ENCODE measurements around the gene MRPL20. TPM values are rescaled to one million over a fixed set of nuclear protein-coding genes. Genes with fewer than 3 reads are reported as not detected.
"Not testable (repeated sequence)": the region's sequence is repeated elsewhere in the genome, so short reads cannot be mapped to it uniquely, and the experiment has no call there.

MRPL20 gene
- polyA plus RNA-seq, 3 donors: 116 to 128 (median 120) TPM

DNA sequence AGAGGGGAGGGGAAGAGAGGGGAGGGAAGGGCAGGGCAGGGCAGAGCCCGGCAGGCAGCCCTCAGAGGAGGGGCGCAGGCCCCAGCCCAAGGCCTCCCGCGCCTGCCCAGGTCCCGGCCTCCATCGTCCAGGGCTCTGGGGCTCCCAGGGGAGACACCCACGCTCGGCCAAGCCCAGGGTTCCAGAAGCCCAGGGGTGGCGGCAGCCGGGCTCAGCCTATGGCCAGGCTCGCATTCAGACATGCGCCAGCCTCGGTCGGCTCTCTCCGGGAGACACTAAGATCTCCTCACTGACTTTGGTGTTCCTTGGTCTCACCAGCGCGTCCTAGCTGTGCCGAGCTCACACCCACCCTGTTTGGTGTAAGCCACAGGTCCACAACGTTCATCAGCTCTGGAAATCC, 21.1 kb upstream of the MRPL20 start:
- no peak for DNase-seq

DNA sequence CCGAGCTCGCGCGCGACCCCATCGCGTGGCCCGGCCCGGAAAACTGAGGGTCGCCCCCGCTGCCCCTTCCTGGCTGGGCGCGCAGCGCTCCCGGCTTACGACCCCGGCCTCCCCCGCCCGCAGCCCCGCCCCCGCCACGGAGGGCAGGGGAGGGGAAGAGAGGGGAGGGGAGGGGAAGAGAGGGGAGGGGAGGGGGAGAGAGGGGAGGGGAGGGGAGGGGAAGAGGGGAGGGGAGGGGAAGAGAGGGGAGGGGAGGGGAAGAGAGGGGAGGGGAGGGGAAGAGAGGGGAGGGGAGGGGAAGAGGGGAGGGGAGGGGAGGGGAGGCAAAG, 20.7 kb upstream of the MRPL20 start:
- DNase-seq: no peak

DNA sequence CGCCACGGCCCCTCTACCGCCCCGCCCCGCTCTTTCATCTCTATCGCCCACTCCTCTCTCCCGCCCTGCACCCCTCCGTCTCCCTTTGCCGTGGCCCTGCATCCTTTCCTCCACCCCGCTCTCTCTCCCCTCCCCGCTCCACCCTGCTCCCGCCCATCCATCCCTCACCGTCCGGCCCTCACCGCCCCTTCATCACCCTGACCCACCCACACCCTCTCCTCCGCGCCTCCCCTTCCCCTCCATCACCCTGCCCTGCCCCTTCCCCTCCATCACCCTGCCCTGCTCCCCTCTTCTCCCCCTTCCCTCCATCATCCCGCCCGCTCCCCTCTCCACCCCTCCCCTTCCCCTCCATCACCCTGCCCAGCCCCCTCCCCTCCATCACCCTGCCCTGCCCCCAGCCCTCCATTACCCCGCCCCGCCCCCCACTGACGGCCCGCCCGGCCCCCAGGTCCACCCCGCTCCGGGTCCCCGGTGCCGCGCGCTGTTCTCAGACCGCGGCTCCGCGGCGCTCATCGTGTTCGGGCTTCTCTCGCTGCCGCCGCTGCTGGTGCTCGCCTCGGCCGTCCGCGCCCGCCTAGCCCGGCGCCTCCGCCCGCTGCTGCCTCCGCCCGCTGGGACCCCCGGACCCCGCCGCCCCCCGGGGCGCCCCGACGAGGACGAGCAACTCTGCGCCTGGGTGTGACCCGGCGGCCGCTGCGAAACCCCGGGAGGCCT, 20.2 kb upstream of the MRPL20 start:
- no peak for DNase-seq

DNA sequence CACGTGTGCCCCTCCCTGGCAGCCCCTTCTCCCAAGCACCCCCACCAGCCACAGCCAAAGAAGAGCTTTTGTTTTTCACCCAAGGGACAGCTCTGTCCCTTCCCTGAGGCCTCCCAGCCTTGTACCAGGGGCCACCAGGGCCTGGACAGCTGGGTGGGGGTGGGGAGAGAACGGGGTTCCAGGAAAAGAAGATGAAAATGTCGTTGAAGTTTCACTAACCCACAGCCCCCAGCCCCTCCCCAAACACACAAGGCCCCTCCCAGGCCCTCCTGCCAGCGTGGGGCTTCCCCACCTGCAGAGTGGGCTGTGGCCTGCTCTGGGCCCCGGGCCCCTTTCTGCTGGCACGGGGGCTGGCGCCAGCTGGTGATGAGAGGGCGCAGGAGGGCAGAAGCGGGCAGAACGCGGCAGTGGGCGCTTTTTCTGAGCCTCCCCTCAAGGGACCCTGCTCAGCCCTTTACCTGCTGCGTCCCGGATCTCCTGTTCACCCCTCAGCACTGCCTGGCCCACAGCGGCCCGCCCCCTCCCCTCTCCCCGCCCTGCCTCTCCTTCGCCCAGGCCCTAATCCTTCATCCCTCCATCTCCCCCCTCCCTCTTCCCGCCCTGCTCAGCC, 19.5 kb upstream of the MRPL20 start:
- DNase-seq: no peak

DNA sequence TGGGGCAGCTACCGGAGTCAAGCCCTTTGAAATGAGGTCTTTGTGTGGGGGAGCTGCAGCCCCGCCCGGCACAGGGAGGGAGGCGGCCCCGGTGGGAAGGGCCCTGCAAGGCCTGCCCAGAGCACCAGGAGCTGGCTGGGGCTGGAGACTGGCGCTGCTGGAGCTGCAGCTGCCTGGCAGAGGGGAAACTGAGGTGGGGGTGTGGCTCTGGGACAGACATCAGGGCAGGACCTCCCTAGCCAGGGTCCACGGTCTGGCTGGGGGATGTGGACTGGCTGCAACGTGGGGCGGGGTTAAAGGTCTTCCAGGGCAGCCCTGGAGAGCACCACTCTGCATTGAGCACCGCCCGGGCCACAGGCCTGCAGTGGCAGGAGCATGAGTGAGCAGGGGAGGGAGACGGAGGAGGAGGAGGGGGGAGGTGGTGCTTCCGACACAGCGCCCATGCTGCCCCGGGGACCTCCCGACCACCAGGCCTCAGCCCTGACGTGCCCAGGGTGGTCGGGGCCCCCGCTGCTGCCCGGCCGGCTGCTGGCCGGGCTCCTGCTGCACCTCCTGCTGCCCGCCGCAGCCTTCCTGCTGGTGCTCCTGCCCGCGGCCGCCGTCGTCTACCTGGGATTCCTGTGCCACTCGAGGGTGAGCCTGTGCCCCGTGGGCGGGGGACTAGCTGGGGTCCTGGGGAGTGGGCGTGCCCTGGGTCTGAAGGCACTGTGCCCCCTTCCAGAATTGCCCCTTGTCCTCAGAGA, 18.8 kb upstream of the MRPL20 start:
- no peak for DNase-seq

DNA sequence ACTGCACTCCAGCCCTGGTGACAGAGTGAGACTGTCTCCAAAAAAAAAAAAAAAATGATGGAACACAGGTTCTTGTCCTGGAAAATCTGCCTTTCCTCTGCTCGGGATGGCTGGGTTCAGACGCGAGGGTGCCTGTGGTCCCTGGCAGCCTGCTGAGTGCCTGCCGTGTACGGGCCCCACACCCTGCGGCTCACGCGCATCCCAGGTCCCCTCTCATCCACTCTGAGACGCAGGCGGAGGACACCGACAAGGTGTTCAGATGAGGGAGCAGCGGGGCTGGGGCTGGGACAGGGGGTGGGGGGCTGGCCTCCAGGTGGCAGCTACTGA, 18.3 kb upstream of the MRPL20 start:
- no peak for DNase-seq

DNA sequence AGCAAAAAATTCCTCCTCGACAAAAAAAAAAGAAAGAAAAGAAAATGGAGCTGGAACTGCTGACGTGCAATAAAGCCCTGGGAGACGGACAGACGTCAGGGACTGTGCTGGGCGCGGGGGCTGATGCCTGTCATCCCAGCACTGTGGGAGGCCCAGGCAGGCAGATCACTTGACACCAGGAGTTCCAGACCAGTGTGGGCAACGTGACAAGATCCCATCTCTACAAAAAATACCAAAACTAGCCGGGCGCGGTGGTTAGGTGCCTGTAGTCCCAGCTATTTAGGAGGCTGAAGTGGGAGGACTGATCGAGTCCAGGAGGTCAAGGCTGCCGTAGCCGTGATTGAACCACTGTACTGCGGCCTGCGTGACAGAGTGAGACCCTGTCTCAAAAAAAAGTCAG, 17.6 kb upstream of the MRPL20 start:
- no peak for DNase-seq

DNA sequence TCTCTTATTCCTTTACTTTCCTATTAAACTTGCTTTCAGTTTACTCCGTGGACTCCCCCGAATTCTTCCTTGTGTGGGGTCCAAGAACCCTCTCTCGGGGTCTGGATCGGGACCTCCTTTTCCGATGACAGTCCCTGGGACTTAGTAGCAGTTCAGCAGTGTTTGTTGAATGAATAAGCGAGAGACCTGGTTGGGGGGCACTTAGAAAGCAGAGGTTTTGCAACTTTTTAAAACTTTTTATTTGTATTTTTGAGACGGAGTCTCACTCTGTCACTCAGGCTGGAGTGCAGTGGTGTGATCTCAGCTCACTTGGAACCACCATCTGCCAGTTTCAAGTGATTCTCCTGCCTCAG, 16.1 kb upstream of the MRPL20 start:
- no peak for DNase-seq

DNA sequence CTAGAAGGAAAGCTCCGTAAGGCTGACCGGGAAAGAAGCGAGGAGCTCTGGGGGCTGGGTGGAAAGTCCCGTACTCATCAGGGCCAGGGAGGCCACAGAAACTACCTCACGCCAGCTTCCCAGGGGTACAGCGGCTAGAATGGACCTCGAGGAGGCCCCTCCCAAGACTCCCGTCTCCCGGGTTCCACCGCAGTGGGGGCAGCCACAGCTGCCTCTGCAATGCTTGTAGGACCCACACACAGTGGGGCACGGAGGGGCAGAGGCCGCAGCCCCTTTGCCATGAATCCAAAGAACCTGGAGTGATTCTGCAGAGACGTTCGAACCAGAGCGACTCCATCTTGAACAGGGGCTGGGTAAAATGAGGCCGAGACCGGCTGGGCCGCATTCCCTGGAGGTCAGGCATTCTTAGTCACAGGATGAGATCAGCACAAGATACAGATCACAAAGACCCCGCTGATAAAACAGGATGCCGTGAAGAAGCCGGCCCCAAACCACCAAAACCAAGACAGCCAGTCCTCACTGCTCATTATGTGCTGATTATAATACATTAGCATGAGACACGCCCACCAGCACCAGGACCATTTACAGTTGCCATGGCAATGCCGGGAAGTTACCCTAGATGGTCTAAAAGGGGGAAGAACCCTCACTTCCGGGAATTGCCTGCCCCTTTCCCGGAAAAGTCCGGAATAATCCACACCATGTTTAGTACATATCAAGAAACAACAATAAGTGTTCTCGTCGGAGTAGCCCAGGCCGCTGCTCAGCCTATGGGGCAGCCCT, 15.6 kb upstream of the MRPL20 start:
- no peak for DNase-seq

DNA sequence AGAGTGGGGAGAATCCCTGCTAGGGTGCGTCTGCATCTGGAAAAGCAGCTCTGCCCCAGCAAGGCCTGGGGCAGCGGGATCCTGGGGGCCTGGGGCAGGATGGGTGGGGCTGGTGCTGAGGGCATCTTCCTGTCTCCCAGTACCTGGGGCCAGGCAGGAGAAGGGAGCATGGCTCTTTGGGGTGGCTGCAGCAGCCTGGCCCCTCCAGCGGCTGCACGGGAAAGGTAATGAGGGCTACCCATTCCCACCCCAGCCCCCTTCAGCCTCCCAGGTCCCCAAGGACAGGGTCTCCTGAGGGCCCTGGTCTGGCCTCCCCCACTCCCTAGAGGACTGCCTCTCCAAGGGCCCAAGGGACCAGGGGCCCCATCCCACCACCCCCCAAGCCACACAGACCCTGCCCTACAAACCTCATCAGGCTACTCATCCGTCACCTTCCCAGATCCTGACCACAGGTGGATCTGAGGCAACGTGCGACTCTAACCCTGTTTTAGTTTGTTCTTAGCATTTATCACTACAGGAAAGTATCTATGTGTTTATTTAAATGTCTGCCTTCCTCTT, 14.9 kb upstream of the MRPL20 start:
- no peak for DNase-seq

DNA sequence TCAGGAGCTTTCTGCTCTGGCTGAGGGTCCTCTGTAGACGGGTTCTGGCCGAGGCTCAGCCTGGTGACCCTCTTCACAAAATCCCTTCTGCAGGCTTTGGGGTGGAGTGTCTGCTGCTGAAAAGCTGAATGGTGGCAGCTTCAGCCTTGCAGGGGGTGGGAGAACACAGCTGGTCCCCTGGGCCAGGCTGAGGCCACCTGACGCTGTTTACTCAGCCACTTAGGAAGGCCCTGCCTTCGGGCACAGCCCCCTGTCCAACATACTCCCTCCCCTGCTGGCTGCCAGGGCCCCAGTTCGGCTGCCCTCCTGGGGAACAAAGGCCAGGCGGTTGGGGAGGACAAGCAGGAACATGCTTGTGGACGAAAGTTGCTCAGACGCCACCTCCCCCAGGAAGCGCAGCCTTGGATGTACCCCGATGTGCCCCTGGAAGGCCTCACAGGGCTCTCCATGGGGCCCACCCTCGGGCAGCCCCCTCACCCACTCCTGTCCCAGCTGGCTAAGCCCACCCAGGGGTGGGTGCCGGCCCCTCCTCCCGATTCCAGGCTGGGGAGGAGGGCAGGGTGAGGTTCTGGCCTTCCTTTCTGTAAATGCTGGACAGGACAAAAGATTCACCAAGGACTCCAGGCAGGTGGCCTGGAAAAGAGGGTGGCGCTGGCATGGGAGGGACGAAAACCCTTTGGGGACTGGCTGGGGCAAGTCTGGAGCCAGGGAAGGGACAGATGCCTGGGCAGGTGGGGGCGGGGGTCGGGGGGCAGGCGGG, 14.2 kb upstream of the MRPL20 start, which contains the start of gene ANKRD65:
Gene ANKRD65, minus strand, starts transcription at position 130 of the 760 bp plus-strand sequence. CDS start 271 bp downstream, outside the sequence.
- DNase-seq: no peak

DNA sequence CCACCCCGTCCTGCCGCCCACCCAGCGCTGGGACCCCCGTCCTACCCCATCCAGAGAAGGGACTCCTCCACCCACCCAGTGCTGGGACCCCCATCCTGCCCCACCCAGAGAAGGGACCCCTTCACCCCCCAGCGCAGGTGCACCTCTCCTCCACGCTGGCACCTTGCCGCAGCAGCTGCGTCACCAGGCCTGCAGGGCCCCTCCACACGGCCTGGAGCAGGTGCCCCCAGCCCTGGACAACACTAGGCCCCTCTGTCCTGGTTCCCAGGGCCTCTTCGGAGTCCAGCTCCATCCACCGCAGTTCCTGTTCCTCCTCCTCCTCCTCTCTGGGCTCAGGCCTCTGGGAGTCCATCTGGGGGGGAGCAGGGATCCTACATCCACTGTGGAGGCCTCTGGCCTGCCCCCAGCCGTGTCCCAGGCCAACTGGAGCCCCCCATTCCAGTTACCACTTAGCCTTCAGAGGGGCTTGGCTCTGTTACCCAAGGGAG, 13.6 kb upstream of the MRPL20 start:
- no peak for DNase-seq

DNA sequence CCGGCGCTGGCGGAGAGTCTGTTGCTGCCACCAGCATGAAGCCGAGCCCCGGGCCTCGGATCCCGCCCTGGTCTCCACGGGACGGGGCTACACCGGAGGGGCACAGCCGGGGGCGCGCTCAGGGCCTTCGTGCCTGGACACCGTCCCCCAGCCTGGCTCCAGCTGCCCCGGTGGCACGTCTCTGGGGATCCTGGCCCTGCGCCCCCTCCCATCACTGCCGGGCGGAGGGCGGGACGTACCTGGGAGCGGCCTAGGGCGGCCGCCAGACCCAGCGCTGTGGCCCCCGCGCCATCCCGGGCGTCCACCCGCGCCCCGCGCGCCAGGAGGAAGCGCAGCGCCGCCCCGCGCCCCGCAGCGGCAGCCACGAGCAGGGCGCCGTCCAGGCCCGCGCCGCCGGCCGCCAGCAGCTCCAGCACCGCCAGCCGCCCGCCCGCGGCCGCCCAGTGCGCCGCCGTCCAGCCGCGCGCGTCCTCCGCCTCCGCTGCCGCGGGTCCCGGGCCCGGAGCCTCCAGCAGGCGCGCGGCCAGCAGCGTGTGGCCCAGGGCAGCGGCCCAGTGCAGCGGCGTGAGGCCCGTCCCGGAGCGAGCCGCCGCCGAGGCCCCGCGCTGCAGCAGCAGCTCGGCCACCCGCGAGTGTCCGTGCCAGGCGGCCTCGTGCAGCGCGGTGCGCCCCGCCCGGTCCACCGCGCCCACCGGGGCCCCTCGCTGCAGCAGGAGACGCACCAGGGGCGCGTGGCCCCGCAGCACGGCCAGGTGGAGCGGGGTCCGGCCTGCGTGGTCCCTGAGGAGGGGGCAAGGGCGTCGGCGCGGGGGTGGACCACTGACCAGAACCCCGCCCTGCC, 12.9 kb upstream of the MRPL20 start:
- DNase-seq: no peak

DNA sequence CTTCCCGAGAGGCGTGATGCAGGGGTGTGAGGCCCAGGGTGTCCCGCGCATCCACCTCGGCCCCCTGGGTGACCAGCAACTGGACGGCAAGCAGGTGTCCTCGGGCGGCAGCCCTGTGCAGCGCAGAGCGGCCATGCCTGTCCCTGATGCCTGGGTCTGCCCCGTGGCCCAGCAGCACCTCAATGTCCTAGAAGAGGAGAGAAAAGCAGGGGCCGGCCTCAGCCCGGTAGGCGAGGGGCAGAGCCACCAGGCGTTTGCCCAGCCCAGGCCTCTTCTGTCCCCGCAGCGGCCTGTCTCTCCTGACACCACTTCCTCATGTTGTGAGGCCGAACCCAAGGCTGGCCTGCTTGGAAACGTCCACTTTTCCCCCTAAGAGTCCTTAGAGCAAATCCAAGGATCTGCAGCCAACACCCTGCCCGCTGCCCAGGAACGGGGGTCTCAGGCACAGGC, 12.3 kb upstream of the MRPL20 start:
- DNase-seq: no peak

DNA sequence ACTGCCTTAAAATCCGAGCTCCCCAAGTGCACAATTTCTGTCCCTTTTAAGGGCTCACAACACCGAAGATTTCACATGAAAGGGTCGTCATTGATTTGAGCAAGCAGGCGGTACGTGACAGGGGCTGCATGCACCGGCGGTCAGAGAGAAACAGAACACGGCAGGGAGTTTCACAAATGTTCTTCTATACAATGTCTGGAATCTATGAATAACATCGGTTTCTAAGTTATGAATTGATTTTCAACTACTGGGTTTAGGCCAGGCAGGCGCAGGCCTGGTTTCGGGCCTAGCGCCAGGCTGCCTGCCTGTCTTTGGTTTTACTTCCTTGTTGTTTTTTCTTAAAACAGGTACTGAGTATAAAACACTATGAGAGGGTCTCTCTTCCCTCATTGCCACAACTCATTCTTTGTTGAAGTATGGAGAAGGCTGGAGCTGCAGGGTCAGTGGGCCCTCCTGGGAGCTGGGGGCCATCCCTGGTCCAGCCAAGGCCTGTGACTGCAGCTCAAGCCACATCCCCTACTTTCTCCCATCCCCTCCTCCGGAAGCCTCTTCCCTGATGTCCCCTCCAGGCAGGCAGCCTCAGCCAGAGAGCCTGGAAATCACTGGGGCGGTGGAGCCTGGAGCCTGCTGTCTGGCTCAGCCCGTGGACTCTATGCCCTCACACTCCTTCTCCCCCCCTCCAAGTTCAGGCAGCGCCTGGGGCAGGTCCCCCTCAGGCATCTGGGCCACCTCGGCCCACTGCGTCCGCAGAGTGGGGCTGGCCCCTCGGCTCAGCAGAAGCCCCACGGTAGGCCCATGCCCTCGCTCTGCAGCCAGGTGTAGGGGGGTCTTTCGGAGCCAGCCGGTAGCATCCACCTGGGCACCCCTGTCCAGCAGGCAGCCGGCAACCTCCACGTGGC, 11.6 kb upstream of the MRPL20 start:
- DNase-seq: no peak

DNA sequence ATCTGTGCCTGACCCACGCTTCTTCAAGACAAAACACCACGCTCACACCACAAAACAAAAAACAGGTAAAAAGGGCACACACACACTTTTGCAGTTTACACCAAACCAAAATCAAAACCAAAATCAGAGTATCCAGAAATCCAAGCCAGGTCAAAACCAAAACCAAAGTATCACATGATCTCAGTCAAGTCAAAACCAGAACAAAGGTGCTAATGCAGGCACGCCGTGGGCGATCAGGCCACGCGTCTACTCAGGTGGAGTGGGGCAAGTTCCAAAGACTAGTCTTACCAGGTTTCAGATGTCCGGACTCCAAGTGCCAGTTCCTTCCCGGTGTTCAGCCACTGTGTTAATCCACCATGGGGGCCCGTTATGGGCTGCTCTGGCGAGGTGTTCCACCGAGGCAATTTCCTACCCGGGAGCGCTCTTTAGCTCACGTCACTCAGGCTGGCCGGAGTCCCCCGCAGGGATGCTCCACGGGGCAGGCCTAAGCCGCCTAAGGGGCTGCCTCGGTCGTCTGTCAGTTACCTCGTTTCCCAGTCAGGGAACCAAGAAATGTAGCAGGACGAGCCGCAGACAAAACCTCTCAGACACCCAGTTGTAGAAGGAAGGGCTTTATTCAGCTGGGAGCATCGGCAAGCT, 10.9 kb upstream of the MRPL20 start:
- DNase-seq: not testable (repeated sequence)

DNA sequence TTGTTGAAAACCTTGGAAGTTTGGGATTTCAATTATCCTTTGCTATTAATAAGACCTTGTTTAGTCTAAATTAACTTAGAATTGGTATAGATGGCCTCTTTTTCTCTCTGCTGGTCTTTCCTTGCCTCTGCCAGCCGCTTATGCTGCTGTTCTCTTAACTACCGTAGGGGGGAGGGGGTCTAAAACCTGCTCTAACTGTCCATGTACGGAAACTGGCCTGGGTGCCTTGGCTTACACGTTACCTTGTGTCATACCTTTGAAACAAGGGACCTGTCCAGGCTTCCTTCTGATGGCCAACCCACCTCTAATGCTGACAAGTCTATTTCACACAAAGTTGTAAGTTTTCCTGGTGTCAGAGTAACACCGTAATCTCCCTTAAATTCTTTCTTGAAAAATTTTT, 10.3 kb upstream of the MRPL20 start:
- not testable (repeated sequence) for DNase-seq

DNA sequence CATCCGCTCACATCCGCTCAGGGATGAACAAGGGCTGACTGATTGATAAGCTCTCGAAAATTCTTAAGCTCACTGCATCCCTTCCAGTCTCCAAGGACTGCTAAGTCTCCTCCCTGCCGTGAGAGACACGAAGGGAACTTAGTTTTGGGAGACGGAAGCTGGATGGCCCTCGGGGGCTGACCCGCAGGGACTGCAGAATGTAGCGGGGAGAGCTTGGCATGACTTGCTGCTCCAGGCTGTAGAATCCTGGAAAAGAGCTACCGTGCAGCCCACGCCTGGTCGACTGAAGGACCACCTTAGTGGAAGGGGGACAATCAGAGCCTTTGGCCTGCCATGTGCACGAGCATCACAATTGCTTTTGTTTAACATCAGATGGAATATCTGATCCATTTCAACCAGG, 8.7 kb upstream of the MRPL20 start:
- DNase-seq: no peak

All from renal pelvis (tissue), 4 donors.